ENCODE measurements around the gene COIL.
A peak's percentile ranks its signal among the peaks of the same experiment; 100 is the strongest.

The COIL gene

DNA sequence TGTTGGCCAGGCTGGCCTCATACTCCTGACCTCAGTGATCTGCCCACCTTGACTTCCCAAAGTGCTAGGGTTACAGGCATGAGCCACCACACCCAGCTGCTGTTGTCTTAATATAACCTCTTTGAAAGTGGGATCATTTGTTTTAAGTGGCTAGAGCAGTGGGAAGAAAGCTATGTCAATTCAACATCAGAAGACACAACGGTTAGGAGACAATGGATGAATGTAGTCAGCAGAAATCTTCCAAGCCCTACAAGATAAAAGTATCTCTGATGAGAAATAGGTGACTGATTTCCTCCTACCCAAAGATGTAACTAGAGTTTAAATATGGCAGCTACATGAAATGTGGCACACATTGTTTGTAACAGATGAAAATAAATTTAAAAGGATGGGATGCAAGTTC lies 27.0 kb downstream of the COIL start:
- no peak for DNase-seq

DNA sequence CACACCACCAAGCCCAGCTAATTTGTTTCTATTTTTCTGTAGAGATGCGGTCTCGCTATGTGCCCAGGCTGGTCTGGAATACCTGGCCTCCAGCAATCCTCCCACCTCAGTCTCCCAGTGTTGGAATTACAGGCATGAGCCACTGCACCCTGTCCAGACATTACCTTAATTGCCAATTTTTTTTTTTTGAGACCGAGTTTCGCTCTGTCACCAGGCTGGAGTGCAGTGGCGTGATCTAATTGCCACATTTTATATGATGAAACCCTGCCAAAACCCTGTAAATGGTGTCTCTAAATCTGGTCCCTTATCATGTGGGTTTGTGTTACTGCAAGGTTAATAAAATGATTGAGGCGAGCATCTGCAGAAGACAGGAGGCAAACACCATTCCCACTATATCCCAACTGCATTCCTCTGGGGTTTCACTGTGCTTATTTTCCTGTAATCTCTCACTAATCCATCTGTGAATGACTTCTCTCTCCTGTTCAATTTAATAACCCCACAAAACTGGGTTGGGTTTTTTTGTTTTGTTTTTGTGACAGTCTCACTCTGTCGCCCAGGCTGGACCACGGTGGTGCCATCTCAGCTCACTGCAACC lies 27.6 kb downstream of the COIL start:
- no peak for DNase-seq

DNA sequence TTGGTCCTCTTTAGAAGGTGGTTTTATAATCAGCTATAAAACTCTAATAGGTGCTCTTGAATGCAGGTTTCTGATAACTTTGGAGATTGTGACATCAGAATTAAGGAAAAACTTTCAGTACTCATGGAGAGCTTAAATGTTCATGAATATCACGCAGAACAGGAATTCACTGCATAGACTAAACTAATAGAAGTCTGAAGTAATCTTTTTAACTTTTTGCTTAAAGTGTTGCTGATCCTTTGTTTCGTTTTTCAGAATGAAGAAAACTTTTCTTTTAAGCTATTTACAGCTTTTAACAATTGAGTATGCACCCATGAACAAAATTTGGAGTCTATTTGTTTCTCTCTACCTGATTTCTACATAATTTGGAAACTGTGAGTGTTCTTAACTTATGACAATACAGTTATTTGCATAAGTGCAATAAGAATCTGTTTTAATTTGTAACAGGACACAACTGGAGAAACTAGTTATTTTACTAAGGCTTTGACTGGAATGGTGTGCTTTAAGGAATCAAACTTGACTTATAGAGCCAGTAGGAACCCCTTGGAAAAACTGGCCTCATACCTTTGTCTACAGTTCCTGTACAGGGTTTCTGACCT lies 30.0 kb downstream of the COIL start:
- DNase-seq: no peak

DNA sequence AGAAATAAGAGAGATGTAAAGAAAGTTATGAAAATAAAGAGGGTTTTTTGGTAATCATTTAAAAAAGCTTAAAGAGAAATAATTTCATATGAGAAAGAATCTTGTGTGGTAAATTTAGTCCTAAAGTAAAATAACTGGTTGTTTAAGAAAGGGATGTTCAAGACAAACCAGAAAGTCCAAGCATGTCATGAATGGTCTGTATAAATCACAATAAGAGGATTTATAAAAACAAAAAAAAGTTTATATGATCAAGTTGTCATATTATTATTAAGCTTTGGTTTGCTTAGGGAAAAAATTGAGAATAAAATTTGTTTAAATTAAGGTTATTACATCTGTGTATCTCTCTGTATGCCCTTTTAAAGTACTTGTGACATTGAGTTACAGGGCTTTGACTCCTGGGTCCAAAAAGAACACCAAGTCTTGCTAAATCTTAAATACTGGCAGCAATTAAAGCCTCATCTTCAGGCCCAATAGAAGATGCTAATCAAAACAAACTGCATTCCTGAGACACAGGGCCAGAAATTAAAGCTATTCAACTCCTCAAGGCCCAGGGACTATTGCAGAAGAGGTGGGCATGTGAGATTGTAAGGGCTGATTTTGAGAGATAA lies 31.4 kb downstream of the COIL start:
- no peak for DNase-seq

DNA sequence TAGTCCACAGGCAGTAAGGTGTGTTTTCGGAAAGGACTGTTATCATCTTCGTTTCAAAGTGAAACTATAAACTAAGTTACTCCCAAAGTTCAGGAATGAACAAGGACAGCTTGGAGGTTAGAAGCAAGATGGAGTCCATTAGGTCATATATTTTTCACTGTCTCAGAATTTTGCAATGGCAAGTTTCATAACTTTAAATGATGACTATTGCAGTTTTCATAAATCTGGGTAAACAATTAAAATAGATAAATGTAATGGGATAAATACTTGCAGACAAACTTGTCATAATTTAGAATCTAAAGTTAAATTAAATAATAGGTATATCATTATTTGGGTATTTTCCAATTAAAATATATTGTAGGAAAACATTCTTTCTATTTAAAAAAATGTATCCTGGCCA lies 32.3 kb downstream of the COIL start:
- no peak for DNase-seq

DNA sequence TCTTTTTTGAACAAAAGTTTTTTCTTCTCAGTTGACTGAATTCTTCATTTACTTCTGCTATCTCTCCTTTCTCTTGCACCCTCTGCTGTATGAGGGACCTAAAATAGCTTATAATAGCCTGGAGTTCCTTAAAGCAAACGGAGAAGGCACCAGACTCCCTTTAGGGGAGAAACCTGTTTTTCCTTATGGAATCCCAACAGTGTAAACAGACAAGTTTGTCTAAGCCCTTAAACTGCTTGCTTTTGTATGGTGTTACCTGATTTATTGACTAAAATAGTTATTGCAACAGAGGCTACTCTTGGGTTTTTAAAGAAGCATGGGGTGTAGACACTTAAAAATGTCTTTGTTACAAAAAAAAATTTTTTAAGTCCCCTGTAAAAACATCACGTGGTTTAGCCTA lies 34.1 kb downstream of the COIL start:
- no peak for DNase-seq

DNA sequence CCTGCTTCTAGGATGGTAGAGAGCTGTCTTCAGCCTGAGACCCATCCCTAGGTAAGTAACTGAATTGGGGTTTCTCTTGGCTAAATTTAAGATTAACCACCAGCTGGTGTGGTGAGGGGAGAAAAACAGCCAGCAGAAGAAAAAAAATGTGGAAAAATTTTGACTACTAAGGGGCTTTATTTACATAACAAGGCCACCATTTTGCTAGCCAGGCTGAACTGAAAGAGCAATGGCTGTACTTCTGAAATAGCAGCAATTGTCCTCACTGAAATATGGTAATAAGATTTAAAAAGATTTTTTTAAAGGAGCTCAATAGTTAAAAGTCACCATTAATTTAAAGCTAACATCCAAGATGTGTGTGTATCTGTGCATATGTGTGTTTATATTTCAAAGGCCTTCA lies 34.6 kb downstream of the COIL start:
- DNase-seq: no peak

DNA sequence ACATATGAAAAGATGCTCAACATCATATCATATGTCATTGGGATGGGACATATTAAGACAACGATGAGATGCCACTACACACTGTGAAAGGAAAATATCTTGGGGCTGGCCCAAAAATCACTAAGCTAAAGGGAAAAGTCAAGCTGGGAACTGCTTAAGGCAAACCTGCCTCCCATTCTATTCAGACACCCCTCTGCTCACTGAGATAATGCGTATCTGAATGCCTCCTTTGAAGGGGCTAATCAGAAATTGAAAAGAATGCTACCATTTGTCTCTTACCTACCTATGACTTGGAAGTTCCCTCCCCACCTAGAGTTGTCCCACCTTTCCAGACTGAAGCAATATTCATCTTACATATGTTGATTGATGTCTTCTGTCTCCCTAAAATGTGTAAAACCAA lies 35.8 kb downstream of the COIL start:
- DNase-seq: no peak

DNA sequence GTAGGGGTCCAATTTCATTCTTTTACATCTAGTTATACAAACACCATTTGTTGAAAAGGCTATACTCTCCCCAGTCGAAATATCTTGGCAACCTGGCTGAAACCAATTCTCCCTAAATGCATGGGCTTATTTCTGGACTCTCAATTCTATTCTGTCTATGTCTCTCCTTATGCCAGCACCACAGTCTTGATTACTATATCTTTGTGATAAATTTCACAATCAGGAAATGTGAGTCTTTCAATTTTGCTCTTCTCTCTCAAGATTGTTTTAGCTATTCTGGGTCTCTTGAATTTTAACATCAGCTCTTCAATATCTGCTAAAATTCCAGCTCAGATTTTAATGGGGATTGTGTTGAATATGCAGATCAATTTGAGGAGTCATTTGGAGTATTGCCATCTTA lies 41.1 kb downstream of the COIL start:
- DNase-seq: no peak

DNA sequence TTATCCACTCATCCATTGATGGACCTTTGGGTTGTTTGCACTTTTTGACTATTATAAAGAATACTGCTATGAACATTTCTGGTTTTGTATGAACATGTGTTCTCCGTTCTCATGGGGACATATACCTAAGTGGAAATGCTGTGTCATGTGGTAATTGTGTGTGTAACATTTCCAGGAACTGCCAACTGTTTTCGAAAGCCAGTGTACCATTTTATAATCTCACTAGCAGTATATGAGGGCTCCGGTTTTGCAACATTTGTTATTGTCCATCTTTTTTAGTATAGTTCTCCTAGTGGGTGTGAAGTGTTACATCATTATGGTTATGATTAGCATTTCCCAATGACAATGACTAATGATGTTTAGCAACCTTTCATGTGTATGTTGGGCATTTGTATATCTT lies 41.9 kb downstream of the COIL start:
- no peak for DNase-seq

DNA sequence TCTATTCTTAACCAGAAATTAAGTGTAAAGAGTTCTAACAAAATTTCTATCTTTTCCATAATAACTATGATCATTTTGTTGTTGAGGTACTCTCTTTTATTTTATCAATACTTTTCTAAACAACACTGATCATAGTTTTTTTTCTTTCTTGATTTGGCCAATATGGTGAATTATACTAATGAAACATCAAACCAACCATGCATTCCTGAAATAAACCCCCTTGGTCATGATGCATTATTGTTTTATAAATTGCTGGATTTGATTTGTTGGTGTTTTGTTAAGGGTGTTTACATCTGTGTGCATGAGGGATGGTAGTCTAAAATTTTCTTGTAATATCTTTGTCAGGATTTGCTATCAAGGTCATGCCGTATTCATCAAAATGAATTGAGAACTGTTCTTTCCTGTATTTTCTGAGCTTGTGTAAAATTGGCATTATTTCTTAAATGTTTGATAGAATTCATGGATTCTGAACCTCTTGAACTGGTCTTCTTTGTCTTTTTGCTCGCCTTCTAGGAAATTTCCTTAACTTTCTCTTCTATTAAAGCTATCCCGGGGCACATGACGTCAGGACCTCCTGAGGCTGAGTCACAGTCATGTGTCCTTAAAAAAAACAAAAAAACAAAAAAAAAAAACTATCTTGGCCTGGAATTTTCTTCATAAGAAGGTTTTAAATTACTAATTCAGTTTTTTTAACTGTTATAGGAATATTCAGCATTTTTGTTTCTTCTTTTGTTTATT lies 43.1 kb downstream of the COIL start:
- no peak for DNase-seq

DNA sequence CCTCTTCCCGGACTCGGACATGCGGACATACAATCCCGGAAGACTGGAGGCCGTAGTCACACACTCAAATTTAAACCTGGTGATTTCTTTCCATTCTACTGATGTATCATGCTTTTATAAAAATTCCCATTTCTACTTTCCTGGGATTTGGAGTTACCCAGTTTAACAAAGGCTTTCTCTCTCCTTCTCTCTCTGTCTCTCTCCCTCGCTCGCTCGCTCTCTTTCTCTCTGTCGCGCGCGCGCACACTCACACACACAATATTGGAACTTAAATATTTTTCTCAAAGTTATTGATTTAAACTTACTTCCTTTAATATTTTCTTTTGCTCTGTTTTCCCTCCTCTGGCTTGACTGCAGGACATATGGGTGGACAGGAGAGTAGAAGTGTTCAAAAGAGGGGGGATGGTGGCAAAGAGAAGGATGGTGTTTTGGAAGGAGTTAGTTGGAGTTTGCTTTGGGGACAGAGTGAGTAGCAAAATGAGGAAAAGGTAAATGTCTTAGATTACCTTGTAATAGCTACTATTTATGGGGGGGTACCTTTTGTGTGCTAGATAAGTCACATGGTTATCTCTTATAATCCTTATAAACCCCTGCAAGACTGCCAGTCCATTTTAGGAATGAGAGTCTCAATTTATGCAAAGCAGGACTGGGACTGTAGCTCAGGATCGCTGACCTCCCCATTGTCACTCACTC lies 46.1 kb downstream of the COIL start:
- DNase-seq: no peak

DNA sequence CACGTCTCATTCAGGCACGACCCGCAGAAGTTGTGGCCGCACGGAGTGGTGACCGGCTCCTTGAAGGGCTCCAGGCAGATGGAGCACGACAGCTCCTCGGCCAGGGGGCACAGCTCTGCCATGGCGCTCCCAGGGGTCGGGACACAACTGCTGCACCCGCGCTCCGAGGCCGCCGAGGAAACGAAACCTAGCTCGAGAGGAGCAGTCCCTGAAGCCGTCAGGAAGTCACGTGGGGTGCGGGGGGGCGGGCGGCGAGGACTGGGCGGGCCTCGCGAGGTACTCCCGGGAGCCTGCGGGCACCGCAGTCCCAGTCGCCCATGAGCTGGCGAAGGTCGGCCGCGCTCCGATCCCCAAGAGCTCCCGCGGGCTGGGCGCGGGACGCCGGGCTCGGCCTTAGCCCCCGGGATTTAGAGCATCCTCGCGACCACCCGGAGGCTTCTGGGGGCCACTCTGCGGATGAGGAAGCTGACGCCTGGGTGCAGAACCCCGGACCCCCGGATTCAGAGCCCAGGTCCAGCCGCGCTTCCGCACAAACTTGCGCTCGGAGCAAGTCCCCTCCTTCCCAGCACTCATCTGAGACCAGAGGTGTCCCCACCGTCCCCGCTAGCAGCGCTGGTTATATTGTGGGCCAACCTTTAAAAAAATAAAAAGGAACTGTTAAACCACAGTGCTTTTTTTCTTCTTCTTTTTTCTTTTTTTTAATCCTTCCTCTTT lies 46.8 kb downstream of the COIL start, which contains the start of gene TRIM25:
TSS of gene TRIM25 (minus strand) at position 183 of the 714 bp plus-strand sequence. CDS start at position 122, 61 bp downstream.
- peak; percentile 88 for DNase-seq

DNA sequence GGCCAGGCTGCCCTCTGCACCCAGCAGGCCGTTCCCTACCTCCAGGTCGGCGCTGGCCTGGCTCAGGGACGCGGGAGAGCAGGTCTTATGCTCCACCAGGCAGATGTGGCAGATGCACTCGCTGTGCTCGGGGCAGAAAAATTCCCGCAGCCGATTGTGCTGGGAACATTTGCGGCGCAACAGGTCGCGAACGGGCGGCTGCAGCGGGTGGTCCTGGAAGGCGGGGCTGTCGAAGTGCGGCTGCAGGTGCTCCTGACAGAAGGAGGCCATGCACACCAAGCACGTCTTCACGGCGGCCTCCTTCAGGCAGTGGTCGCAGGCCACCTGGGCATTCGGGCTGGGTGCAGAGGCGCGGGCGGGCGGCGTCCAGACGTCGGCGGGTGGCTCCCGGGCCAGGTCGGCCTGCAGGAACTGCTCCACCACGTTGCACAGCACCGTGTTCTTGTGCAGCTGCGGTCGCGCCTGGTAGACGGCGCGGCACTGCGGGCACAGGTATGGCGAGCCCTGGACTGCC lies 47.4 kb downstream of the COIL start:
- peak; percentile 14 for DNase-seq

DNA sequence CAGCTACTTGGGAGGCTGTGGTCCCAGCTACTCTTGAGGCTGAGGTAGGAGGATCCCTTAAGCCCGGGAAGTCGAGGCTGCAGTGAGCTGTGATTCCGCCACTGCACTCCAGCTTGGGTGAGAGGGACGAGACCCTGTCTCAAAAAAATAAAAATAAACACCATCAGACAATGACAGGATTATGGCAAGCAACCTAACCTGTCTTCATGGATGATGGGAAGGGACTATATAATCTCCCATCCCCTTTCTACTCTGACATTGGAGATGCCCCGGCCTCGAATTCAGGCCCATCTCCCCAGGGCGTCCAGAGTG lies 47.9 kb downstream of the COIL start:
- no peak for DNase-seq

DNA sequence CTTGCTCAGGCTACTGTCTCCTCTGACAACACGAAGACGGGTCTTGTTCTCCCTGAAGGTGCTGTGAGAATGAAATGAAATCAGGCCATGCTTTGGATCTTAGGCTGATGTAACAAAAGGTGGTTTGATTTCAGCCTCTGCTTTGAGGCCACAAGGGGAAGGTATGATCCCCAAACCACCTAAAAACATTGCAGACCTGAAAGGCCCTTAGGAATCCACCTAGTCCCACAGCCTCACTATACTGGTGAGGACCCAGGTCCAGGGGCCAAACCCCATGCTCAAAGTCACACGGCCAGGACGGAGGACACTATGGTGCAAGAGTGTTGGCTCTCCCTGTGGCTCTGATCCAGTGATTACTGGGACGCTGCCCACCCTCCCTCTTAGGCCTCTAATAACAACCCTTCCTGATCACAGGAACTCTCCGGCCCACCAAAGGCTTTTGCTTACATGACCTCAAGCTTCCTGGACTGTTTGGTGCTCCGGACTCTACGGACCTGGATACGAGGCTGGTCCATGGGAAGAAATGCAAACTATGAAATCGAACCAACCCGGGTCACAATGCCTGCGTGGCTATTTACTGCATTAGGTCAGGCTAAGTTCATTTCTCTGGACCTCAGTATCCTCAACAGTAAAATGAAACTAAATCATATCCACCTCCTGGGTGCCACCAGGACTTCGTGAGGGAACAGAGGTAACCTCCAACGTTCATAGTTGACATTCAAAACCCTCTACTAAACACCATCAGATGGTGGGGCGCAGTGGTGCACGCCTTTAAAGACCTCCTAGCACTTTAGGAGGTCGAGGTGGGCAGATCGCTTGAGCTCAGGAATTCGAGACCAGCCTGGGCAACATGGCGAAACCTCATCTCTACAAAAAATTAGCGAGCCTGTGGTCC lies 48.5 kb downstream of the COIL start:
- no peak for DNase-seq

DNA sequence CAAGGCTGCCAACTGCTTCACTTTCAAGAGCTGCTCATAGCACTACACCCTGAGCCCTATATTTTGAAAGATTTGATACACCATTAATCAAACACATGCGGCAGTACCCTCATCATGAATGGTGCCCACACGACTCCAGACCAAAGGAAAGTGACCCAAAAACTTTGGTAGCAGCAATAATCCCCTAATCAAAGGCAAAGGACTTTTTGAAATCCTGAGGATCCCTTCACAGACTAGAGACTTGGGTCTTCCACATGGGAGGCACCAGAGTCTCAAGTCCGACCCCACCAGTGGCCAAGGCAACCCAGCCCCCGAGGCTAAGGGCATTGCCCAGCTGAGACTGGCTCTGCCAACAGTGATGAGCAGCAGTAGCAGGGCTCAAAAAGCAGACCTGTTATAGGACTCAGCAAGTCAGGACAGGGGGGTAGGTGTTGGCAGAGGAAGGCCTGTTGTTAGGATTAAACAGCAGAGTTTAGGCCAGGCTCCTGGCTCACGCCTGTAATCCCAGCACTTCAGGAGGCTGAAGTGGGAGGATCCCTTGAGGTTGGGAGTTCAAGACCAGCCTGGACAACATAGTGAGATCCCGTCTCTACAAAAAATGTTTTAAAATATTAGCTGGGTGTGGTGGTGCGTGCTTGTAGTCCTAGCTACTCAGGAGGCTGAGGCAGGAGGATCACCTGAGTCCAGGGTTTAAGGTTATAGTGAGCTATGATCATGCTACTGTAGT lies 50.2 kb downstream of the COIL start:
- no peak for DNase-seq

DNA sequence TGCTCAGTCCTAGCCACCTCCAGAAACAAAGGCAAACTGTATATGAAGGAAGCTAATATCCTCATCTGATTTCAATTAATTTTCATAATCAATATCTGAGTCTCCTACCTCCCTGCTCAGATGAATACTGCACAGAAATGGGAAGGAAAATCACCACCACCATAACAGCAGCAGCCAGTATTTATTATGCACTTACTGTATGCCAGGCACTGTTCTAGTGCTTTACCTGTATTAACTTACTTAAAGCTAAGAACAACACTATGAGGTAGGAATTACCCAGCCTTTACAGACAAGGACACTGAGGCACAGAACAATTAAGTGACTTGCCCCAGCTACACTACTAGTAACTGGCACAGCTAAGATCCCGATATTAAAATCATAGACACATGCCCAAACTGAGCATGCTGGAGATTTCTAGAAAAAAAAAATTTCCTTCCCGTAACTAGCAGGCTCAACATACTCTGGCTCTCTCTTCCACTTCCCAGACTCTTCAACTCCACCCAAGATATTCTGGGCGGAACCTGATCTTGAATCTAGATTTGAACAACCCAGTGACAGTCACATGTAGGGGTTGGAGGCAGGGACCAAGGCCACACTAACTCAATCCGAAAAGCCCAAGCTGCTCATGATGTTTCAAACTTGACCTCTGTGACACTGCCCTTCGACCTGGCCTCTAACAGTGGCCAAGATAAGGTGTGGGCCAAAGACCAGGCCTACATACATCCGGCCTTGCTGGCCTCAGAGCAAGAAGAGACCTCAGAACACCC lies 50.9 kb downstream of the COIL start:
- DNase-seq: no peak

DNA sequence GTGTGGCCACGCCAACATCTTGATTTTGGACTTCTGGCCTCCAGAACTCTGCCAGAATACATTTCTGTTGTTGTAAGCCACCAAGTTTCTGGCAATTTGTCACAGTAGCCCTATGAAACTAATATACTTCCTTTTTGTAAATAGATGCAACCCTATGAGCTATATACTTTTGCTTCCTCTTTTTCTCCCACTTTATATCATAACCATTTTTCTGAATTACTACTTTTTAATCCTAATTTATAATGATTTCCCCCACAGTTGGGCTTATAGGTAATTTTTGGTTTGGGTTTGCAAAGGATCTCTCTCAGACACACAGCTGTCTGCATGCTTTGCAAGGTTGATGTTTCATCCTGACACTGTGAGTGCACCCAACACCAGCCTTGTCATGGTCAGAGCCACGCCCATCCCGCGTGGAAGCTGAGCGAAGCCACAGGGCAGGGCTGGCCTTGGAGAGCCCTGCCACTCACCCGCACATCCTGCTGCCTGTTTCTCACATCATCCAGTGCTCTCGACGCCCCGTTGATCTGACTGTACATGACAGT lies 52.8 kb downstream of the COIL start:
- DNase-seq: no peak

DNA sequence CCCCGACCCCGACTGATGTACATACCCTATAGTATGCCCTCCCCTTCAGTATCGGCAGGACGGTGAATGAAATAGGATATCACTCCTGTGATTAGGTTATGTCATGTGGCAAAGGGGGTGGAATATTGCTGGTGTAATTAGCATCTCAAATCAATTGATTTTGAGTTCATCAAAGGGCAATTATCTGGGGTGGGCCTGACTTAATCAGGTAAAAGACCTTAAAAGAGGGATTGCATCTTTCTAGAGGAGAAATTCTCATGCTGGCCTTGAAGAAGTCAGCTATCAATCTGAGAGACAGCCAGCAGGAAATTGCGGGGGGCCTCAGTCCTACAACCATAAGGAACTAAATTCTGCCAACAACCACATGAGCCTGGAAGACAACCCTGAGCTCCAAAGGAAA lies 57.3 kb downstream of the COIL start:
- no peak for DNase-seq

Measured in stimulated activated CD4-positive, alpha-beta T cell treated with anti-CD3 and anti-CD28 coated beads, Interleukin-12 subunit alpha, Interleukin-12 subunit beta, amount 100 ng/mL, for 4 hours (primary cell).